NCI-H2196 (cell line): ENCODE measurements around the gene RAP2B.
"Not testable (repeated sequence)": the region's sequence is repeated elsewhere in the genome, so short reads cannot be mapped to it uniquely, and the experiment has no call there.

Experiments
- DNase-seq: peaks from one replicate; lab custom pipeline; 2025; ENCODE audit not compliant: unreplicated experiment; lab: John Stamatoyannopoulos, UW

Gene RAP2B

GRCh38 chr3:153190923-153191322, 28.9 kb downstream of the RAP2B start:
- DNase-seq: no peak

GRCh38 chr3:153192327-153192726, 30.3 kb downstream of the RAP2B start:
- no peak for DNase-seq

GRCh38 chr3:153193786-153194476, 31.9 kb downstream of the RAP2B start:
- DNase-seq: not testable (repeated sequence)

GRCh38 chr3:153195349-153195879, 33.4 kb downstream of the RAP2B start:
- no peak for DNase-seq

- no peak for DNase-seq
These were observed 47.6 kb downstream of the RAP2B start for GRCh38 chr3:153209596-153209995.

GRCh38 chr3:153210146-153210545, 48.1 kb downstream of the RAP2B start:
- DNase-seq: no peak

GRCh38 chr3:153210660-153211059, 48.6 kb downstream of the RAP2B start:
- no peak for DNase-seq

GRCh38 chr3:153215497-153215896, 53.5 kb downstream of the RAP2B start:
- no peak for DNase-seq

GRCh38 chr3:153215966-153216365, 53.9 kb downstream of the RAP2B start:
- DNase-seq: no peak

- no peak for DNase-seq
These were observed 54.9 kb downstream of the RAP2B start for GRCh38 chr3:153216928-153217327.

GRCh38 chr3:153219146-153219545, 57.1 kb downstream of the RAP2B start:
- no peak for DNase-seq
